Measurements from ENCODE around the gene ZNF335. TPM values are rescaled to one million over a fixed set of nuclear protein-coding genes. Genes with fewer than 3 reads are reported as not detected.

The ZNF335 gene
- total RNA-seq, 6 experiments from 2014 or later: 13.1 to 14.6 (median 13.5) TPM

DNA sequence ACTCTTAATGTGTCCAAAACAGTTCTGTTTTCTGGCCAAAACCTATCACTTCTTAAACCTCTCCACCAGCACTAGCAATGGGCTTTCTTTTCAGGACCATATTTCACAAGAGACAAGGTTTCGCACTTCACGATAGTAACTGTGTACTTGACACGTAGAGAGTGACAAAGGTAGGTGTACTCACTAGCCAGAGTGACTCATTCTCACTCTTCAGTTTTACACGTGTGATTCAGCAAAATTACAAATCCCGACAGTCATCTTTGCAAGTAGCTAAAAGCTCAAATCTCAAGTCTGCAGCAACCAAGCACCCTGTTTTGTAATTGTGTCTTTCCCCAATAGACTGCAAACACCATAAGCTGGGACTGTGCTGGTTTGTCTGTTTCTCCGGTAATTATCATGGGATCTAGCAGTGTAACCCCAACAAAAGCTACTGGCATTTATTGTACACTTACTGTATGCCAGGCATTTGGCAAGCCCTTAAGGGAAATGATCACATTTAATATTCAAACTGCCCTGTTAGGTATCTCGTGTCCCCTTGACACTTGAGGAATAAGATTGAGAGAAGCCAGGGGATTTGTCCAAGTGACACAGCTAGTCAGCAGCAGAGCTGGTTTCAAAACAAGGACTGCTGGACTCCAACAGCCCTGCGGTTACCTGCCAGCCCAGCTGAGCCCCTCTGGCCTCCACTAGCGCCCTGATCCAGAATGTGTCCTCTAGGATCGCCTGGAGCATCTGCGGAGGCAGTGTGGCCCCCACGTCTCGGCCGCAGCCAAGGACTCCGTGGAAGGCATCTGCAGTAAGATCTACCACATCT is 27.6 kb downstream of the ZNF335 start:
- Mint-ChIP-seq H3K9me3 (no peaks in the 10 kb centered on the region), H3K27me3 (ENCODE audit: insufficient read depth) (peaks cover 9% of the 10 kb centered on the region), H3K36me3 (ENCODE audit: low read depth) (peaks cover 38% of the 10 kb centered on the region), H3K4me3 (no peak overlapping the region), H3K27ac (peak overlapping the region; percentile 9; the same call in 1 of the 2 replicates), H3K4me1 (ENCODE audit: low read depth) (peaks cover 14% of the 10 kb centered on the region)
- TF ChIP-seq CTCF (IDR thresholded peaks at IDR 0.05): no peak
- no peak for DNase-seq

- H3K4me1 Mint-ChIP-seq (ENCODE audit: low read depth): peaks cover 14% of the 10 kb centered on the region
- H3K4me3 Mint-ChIP-seq: no peak overlapping the region
- DNase-seq: no peak
- peak overlapping the region; percentile 9; the same call in 1 of the 2 replicates for H3K27ac Mint-ChIP-seq
- no peaks in the 10 kb centered on the region for H3K9me3 Mint-ChIP-seq
- peaks cover 6% of the 10 kb centered on the region for H3K27me3 Mint-ChIP-seq (ENCODE audit: insufficient read depth)
- peaks cover 33% of the 10 kb centered on the region for H3K36me3 Mint-ChIP-seq (ENCODE audit: low read depth)
- no peak for TF ChIP-seq CTCF (IDR thresholded peaks at IDR 0.05)
These were observed 28.4 kb downstream of the ZNF335 start for GRCh38 chr20:45943613-45944012.

DNA sequence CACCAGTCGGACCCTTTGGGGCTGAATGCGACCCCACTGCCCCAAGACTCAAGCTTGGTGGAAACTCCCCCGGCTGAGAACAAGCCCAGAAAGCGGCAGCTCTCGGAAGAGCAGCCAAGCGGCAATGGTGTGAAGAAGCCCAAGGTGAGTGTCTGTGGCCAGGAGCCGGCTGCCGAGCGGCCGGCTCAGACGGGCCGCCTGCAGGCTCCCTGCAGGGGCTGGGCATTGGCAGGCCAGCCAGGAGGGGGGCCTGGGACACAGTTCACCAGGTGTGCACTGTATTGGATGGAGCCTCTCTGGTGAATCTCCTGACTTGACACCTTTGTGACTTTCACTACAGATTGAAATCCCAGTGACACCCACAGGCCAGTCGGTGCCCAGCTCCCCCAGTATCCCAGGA is 31.5 kb downstream of the ZNF335 start:
- Mint-ChIP-seq H3K27me3 (ENCODE audit: insufficient read depth) (peaks cover 3% of the 10 kb centered on the region), H3K4me3 (no peak overlapping the region), H3K36me3 (ENCODE audit: low read depth) (peaks cover 35% of the 10 kb centered on the region), H3K9me3 (no peaks in the 10 kb centered on the region), H3K27ac (no peak overlapping the region), H3K4me1 (ENCODE audit: low read depth) (peaks cover 26% of the 10 kb centered on the region)
- DNase-seq: no peak
- no peak for TF ChIP-seq CTCF (IDR thresholded peaks at IDR 0.05)

GRCh38 chr20:45940053-45940452 is 31.9 kb downstream of the ZNF335 start:
- no peak for TF ChIP-seq CTCF (IDR thresholded peaks at IDR 0.05)
- Mint-ChIP-seq H3K4me3 (no peak overlapping the region), H3K9me3 (no peaks in the 10 kb centered on the region), H3K4me1 (ENCODE audit: low read depth) (peaks cover 25% of the 10 kb centered on the region), H3K27me3 (ENCODE audit: insufficient read depth) (peaks cover 3% of the 10 kb centered on the region), H3K36me3 (ENCODE audit: low read depth) (peaks cover 31% of the 10 kb centered on the region), H3K27ac (no peak overlapping the region)
- no peak for DNase-seq

GRCh38 chr20:45938727-45939438 is 33.1 kb downstream of the ZNF335 start:
- no peak overlapping the region for H3K4me3 Mint-ChIP-seq
- peaks cover 20% of the 10 kb centered on the region for H3K36me3 Mint-ChIP-seq (ENCODE audit: low read depth)
- H3K9me3 Mint-ChIP-seq: no peaks in the 10 kb centered on the region
- TF ChIP-seq CTCF (IDR thresholded peaks at IDR 0.05): no peak
- H3K27ac Mint-ChIP-seq: peak overlapping the region; percentile 75; the same call in 1 of the 2 replicates
- H3K27me3 Mint-ChIP-seq (ENCODE audit: insufficient read depth): peaks cover 3% of the 10 kb centered on the region; the same call in 1 of the 2 replicates
- H3K4me1 Mint-ChIP-seq (ENCODE audit: low read depth): peaks cover 25% of the 10 kb centered on the region
- no peak for DNase-seq
